Measurements from ENCODE around the gene TTC27.

GRCh38 chr2:32783933-32784332, 156.1 kb downstream of the TTC27 start:
- TF ChIP-seq CTCF (IDR thresholded peaks at IDR 0.05) (no peak), POLR2A (IDR thresholded peaks at IDR 0.05) (no peak), EP300 (IDR thresholded peaks at IDR 0.05; ENCODE audit: low read depth) (no peak)
